Colonic mucosa (tissue), 4 donors: ENCODE data around the gene MOB3B. TPM values are rescaled to one million over a fixed set of nuclear protein-coding genes. Genes with fewer than 3 reads are reported as not detected.

ENCODE experiments used
- DNase-seq: peaks from one replicate; pipeline ENCODE4 v3.0.0-alpha.2; 2020
- H3K27ac ChIP-seq: fragments of 200-600 bp; one replicate; pipeline ENCODE4 v1.8.0; 2021
- H3K27me3 ChIP-seq: fragments of 200-600 bp; one replicate; pipeline ENCODE4 v1.8.0; 2021
- H3K36me3 ChIP-seq: fragments of 200-600 bp; one replicate; pipeline ENCODE4 v1.8.0; 2021
- H3K4me1 ChIP-seq: fragments of 200-600 bp; one replicate; pipeline ENCODE4 v1.8.0; 2021; ENCODE audit warnings: mild to moderate bottlenecking
- H3K4me3 ChIP-seq: fragments of 200-600 bp; one replicate; pipeline ENCODE4 v1.8.0; 2021
- H3K9ac ChIP-seq, 2 donors: one replicate each; pipeline ENCODE4 v1.7.0; 2013; ENCODE audit warnings: control low read depth in 2 of 2, low read depth in 2 of 2, low read length in 2 of 2
- H3K9me3 ChIP-seq: fragments of 200-600 bp; one replicate; pipeline ENCODE4 v1.8.0; 2021
- intact Hi-C: fragments of 100-400 bp; cut with DNase I; formaldehyde crosslinking; loops from one replicate; pipeline ENCODE4 v1.14.1; 2022
- total RNA-seq, 2 donors: library from RNA; stranded (reverse); fragmentation: NEBNext Ultra II Directional in 1 of 2; extraction: Animal tissue kit (Norgen Biotek cat#: 25700) in 1 of 2; gene quantifications; one replicate each; pipeline ENCODE4 v1.2.1, GENCODE V29; 2021
- TF ChIP-seq, protein P1 (sequence below): fragments of 200-600 bp; IDR thresholded peaks from one replicate; pipeline ENCODE4 v1.8.0; 2022; ENCODE audit warnings: antibody characterized with exemption, mild to moderate bottlenecking
- donor health status: healthy.
- donor health status: DM: no; HTN: no; CAD: no.
- donor health status: DM: no; HTN: no; CAD: no.

MOB3B gene
- total RNA-seq, 2 donors from 2014 or later, result 35.8 to 39.6 TPM

DNA sequence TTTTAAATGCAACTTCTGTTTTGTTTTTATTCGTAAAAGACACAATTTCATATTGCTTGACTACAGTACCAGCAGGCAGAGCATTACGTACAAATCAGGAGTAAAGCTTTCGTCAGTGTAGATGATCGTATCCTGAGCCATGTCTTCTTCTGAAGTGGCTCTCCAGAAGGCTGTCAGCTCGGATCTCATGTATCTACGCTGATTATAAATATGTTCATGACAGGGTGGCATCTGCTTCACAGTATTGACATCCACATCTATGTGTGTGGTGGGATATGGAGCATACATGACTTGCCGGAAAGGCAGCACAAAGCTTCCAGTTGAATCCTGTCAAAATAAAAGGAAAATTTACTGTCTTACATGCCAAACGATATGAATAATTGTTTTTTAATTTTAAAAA lies 26.9 kb upstream of the MOB3B start:
- H3K36me3 ChIP-seq, result no peaks in the 10 kb centered on the region
- intact Hi-C loops, result no loop called here

DNA sequence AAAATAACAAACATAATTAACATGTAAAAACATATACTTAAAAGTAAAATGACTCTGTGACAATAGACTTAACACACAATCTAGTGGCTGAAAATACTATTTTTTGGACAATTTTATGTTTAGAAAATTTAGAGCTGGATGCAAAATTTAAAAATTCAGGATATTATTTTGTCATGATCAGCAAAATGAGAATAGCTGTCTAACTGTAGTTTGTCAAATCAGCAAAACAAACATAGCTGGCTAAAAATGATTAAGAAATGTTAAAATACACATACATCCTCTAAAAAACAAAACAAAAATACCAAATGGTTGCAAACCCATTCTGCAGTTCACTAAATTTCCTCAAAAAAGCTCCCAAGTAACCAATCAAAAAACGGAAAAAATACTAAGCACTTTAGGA lies 25.1 kb upstream of the MOB3B start:
- Histone ChIP-seq H3K36me3 (no peaks in the 10 kb centered on the region), H3K4me3 (no peak overlapping the region), H3K9ac (no peak overlapping the region), H3K9me3 (no peaks in the 10 kb centered on the region), H3K27ac (no peak overlapping the region), H3K4me1 (no peaks in the 10 kb centered on the region), H3K27me3 (no peaks in the 10 kb centered on the region)
- TF ChIP-seq, protein P1, sequence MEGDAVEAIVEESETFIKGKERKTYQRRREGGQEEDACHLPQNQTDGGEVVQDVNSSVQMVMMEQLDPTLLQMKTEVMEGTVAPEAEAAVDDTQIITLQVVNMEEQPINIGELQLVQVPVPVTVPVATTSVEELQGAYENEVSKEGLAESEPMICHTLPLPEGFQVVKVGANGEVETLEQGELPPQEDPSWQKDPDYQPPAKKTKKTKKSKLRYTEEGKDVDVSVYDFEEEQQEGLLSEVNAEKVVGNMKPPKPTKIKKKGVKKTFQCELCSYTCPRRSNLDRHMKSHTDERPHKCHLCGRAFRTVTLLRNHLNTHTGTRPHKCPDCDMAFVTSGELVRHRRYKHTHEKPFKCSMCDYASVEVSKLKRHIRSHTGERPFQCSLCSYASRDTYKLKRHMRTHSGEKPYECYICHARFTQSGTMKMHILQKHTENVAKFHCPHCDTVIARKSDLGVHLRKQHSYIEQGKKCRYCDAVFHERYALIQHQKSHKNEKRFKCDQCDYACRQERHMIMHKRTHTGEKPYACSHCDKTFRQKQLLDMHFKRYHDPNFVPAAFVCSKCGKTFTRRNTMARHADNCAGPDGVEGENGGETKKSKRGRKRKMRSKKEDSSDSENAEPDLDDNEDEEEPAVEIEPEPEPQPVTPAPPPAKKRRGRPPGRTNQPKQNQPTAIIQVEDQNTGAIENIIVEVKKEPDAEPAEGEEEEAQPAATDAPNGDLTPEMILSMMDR, result no peak
- intact Hi-C loops, result no loop called here
- no peak for DNase-seq

More for the DNA sequence above, 26.9 kb upstream of the MOB3B start:
- no peak for DNase-seq
- Histone ChIP-seq H3K4me1 (no peaks in the 10 kb centered on the region), H3K4me3 (no peak overlapping the region), H3K9ac (no peak overlapping the region), H3K27me3 (no peaks in the 10 kb centered on the region), H3K9me3 (no peaks in the 10 kb centered on the region), H3K27ac (no peak overlapping the region)
- TF ChIP-seq, protein P1, result no peak

DNA sequence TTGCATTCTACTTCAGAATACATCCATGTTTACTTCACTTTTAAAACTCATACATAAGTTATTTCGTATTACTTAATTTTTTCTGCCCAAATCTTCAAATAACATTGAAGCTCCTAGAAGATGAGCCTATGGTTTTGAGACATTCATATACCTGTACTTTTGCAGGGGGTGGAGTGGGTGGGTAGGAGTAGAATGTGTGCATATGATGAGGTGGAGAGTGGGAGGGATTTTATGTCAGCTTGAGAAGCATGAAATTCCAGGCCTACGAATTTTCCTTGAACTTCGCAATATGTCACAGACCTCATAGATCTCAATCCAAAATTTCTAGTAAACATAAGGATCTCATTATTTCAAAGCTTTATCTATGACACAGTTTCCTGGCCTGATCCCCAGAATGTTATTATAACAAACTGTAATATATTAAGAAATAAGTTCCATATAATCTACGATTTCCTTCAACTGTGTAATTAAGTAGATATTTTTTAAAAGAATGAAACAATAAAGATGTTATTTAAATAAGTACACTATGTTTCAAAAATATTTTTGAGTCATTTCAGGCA lies 19.7 kb upstream of the MOB3B start:
- Histone ChIP-seq H3K27me3 (no peaks in the 10 kb centered on the region), H3K9me3 (no peaks in the 10 kb centered on the region), H3K27ac (no peak overlapping the region), H3K36me3 (no peaks in the 10 kb centered on the region), H3K4me3 (no peak overlapping the region), H3K9ac (no peak overlapping the region), H3K4me1 (no peaks in the 10 kb centered on the region)
- intact Hi-C loops, result loop anchor here (10.0 kb wide), 1 partner anchor 514 kb away; no protein-coding TSS in a partner anchor
- no peak for DNase-seq
- TF ChIP-seq, protein P1, result no peak

DNA sequence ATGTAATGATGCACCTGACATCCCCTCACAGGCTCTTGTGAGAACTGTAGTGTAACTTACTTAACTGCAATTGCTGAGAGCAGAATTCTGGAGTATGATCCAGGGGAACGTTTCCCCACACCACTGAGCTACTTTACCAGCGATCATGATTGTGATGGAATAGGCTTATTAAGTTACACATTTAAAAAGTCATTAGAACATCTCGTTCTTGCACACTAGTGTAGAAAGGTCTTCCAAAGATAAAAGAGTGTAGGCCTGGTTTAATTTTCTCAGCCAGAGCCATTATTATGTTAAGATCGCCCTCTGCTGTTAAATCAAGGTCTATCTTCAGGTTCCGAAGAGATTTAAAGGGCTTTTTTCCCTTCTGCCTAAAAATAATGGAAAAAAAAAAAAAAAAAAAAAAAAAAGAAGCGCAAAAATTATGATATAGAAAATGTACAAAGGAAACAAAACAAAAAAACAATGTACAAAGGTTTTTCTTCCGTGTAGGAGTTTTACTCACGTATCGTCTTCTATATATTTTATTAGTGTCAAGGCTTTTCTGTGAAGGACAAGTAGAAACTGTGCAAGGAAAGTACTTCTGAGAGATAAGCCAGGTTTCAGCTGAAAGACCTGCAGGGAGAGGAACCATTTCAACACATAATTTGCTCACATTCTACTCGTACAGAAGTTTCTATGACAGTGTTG lies 18.6 kb upstream of the MOB3B start:
- Histone ChIP-seq H3K27me3 (no peaks in the 10 kb centered on the region), H3K9ac (no peak overlapping the region), H3K4me3 (no peak overlapping the region), H3K27ac (no peak overlapping the region), H3K36me3 (no peaks in the 10 kb centered on the region), H3K4me1 (no peaks in the 10 kb centered on the region), H3K9me3 (no peaks in the 10 kb centered on the region)
- no peak for DNase-seq
- TF ChIP-seq, protein P1, result peak; percentile 38
- intact Hi-C loops, result loop anchor here (10.0 kb wide), 1 partner anchor 513 kb away; no protein-coding TSS in a partner anchor

DNA sequence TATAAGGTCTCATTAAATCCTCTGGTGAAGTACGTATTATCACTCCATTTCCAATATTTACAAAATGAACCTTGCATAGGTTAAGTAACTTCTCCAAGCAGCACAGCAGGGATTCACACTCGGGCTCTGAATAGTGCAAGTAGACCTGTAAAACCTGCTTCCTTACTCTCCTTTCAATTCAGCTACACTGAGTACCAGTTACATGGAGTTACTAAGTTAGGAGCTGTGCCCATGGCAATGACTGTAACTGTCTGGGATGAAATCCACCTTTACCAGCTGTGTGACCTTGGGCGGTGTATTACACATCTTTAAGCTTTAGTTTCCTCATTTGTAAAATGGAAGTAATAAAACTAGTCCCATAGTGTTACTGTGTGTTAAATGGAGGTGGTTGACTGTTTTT lies 15.9 kb upstream of the MOB3B start:
- H3K27me3 ChIP-seq, result no peaks in the 10 kb centered on the region
- H3K4me3 ChIP-seq, result no peak overlapping the region
- H3K9me3 ChIP-seq, result no peaks in the 10 kb centered on the region
- no peaks in the 10 kb centered on the region for H3K4me1 ChIP-seq
- H3K27ac ChIP-seq, result no peak overlapping the region
- TF ChIP-seq, protein P1, result no peak
- H3K9ac ChIP-seq, result no peak overlapping the region
- peak; percentile 56 for DNase-seq
- intact Hi-C loops, result loop anchor here (10.0 kb wide), 1 partner anchor 511 kb away; no protein-coding TSS in a partner anchor
- H3K36me3 ChIP-seq, result no peaks in the 10 kb centered on the region
